HEK293T (cell line): ENCODE data around the gene RNF181.

Experiments used
- CTCF ChIA-PET: fragments of 350-600 bp; formaldehyde crosslinking; extraction: SDS; loops from one replicate; lab custom pipeline; 2021; ENCODE audit warnings: antibody characterized with exemption, inconsistent platforms; lab: Yijun Ruan, JAX
- POLR2A ChIA-PET: fragments of 350-600 bp; formaldehyde crosslinking; extraction: SDS; loops from one replicate; lab custom pipeline; 2020; ENCODE audit warnings: antibody characterized with exemption, inconsistent platforms; lab: Yijun Ruan, JAX
- DNase-seq: peaks from one replicate; pipeline ENCODE4 v3.0.0; 2012; ENCODE audit warnings: mixed read lengths; ENCODE audit errors: extremely low spot score
- ARNT ChIP-seq: fragments of 450-650 bp; IDR thresholded peaks from 2 replicates; pipeline ENCODE4 v1.6.1; 2017; ENCODE audit warnings: mild to moderate bottlenecking
- BHLHE40 ChIP-seq: fragments of 450-650 bp; IDR thresholded peaks from 2 replicates; pipeline ENCODE4 v1.6.1; 2016; ENCODE audit warnings: mild to moderate bottlenecking, moderate library complexity, borderline replicate concordance
- CTBP1 ChIP-seq: fragments of 450-650 bp; IDR thresholded peaks from 2 replicates; pipeline ENCODE4 v1.6.1; 2016; ENCODE audit warnings: borderline replicate concordance
- ELF4 ChIP-seq: fragments of 450-650 bp; IDR thresholded peaks from 2 replicates; pipeline ENCODE4 v1.6.1; 2017; ENCODE audit warnings: antibody characterized with exemption
- FOXA1 ChIP-seq: fragments of 450-650 bp; IDR thresholded peaks from 2 replicates; pipeline ENCODE4 v1.6.1; 2016; ENCODE audit warnings: mild to moderate bottlenecking
- FOXK2 ChIP-seq: fragments of 450-650 bp; IDR thresholded peaks from 2 replicates; pipeline ENCODE4 v1.6.1; 2016; ENCODE audit warnings: mild to moderate bottlenecking
- FOXM1 ChIP-seq: fragments of 450-650 bp; IDR thresholded peaks from 2 replicates; pipeline ENCODE4 v1.6.1; 2017; ENCODE audit warnings: mild to moderate bottlenecking, borderline replicate concordance
- HDGF ChIP-seq: fragments of 450-650 bp; IDR thresholded peaks from 2 replicates; pipeline ENCODE4 v1.6.1; 2017; ENCODE audit warnings: antibody characterized with exemption, borderline replicate concordance
- L3MBTL2 ChIP-seq: fragments of 450-650 bp; conservative IDR thresholded peaks from 2 replicates; pipeline ENCODE4 v1.6.1; 2016; ENCODE audit warnings: mild to moderate bottlenecking
- LEF1 ChIP-seq: fragments of 450-650 bp; IDR thresholded peaks from 2 replicates; pipeline ENCODE4 v1.6.1; 2017; ENCODE audit warnings: mild to moderate bottlenecking, borderline replicate concordance
- NFRKB ChIP-seq: fragments of 450-650 bp; IDR thresholded peaks from 2 replicates; pipeline ENCODE4 v1.6.1; 2016; ENCODE audit warnings: mild to moderate bottlenecking, moderate library complexity
- PKNOX1 ChIP-seq: fragments of 450-650 bp; IDR thresholded peaks from 2 replicates; pipeline ENCODE4 v1.6.1; 2016
- SP1 ChIP-seq: fragments of 450-650 bp; IDR thresholded peaks from 2 replicates; pipeline ENCODE4 v1.6.1; 2017
- SUZ12 ChIP-seq: fragments of 450-650 bp; IDR thresholded peaks from 2 replicates; pipeline ENCODE4 v1.6.1; 2016; ENCODE audit warnings: mild to moderate bottlenecking
- TARDBP ChIP-seq: fragments of 450-650 bp; IDR thresholded peaks from 2 replicates; pipeline ENCODE4 v1.6.1; 2016
- ZNF384 ChIP-seq: fragments of 450-650 bp; IDR thresholded peaks from 2 replicates; pipeline ENCODE4 v1.6.1; 2016

Gene RNF181

GRCh38 chr2:85549095-85549494 is 46.5 kb upstream of the RNF181 start:
- ChIA-PET POLR2A (interaction anchor here (1.0 to 7.3 kb wide), 6 partner anchors 11 to 129 kb away, joined by 3 to 81 read pairs (median 8); partner anchors contain the start of genes GGCX, MAT2A, RNF181 and SH2D6), CTCF (interaction anchor here (1.1 to 5.5 kb wide), 3 partner anchors 121 to 158 kb away, joined by 3 to 68 read pairs (median 3); partner anchors contain the start of gene SH2D6)
- TF ChIP-seq SUZ12, result no peak
- no peak for TF ChIP-seq HDGF
- TF ChIP-seq BHLHE40, result no peak
- no peak for TF ChIP-seq NFRKB
- TF ChIP-seq ARNT, result no peak
- TF ChIP-seq FOXA1, result no peak
- TF ChIP-seq PKNOX1, result no peak
- TF ChIP-seq CTBP1, result no peak
- TF ChIP-seq TARDBP, result no peak
- no peak for TF ChIP-seq ZNF384
- TF ChIP-seq ELF4, result no peak
- no peak for TF ChIP-seq FOXK2
- DNase-seq, result no peak

GRCh38 chr2:85549826-85550225 is 45.7 kb upstream of the RNF181 start:
- TF ChIP-seq CTBP1, result no peak
- POLR2A ChIA-PET, result interaction anchor here (1.0 to 7.3 kb wide), 6 partner anchors 11 to 160 kb away, joined by 3 to 81 read pairs (median 8); partner anchors contain the start of genes C2orf68, GGCX, MAT2A and SH2D6
- CTCF ChIA-PET, result interaction anchor here (0.6 to 5.5 kb wide), 2 partner anchors 89 to 130 kb away, joined by 3 to 68 read pairs; partner anchors contain the start of gene SH2D6
- DNase-seq, result no peak

- CTCF ChIA-PET, result interaction anchor here (0.6 to 5.5 kb wide), 5 partner anchors 89 to 226 kb away, joined by 3 to 68 read pairs (median 4); partner anchors contain the start of gene SH2D6
- POLR2A ChIA-PET, result interaction anchor here (1.0 to 7.3 kb wide), 6 partner anchors 10 to 161 kb away, joined by 3 to 81 read pairs (median 8); partner anchors contain the start of genes C2orf68, GGCX, MAT2A and SH2D6
- TF ChIP-seq ZNF384 (no peak), TARDBP (no peak), SP1 (no peak), CTBP1 (no peak), FOXK2 (no peak), NFRKB (no peak), LEF1 (no peak), FOXA1 (no peak), HDGF (no peak), BHLHE40 (no peak), ELF4 (no peak)
- no peak for DNase-seq
These were observed 45.1 kb upstream of the RNF181 start for GRCh38 chr2:85550486-85550885.

- TF ChIP-seq BHLHE40 (no peak), ARNT (no peak), SP1 (no peak), ELF4 (no peak), L3MBTL2 (no peak), FOXA1 (no peak), PKNOX1 (no peak), SUZ12 (no peak), FOXK2 (no peak), HDGF (no peak), ZNF384 (no peak), CTBP1 (no peak), LEF1 (no peak), TARDBP (no peak)
- peak; percentile 71 for DNase-seq
- ChIA-PET POLR2A (interaction anchor here (0.7 to 7.3 kb wide), 9 partner anchors 9 to 132 kb away, joined by 3 to 81 read pairs (median 7); partner anchors contain the start of genes C2orf68, GGCX, MAT2A and SH2D6), CTCF (interaction anchor here (0.5 to 5.5 kb wide), 15 partner anchors 8 to 460 kb away, joined by 3 to 68 read pairs (median 5); partner anchors contain the start of genes MAT2A and SH2D6)
These were observed 43.6 kb upstream of the RNF181 start for GRCh38 chr2:85551698-85552678.

- DNase-seq, result no peak
- TF ChIP-seq PKNOX1 (no peak), ZNF384 (no peak), FOXK2 (no peak), SUZ12 (no peak), HDGF (no peak), BHLHE40 (no peak), FOXM1 (no peak), NFRKB (no peak), CTBP1 (no peak), SP1 (no peak), L3MBTL2 (no peak), TARDBP (no peak), ARNT (no peak), LEF1 (no peak), ELF4 (no peak)
- CTCF ChIA-PET, result interaction anchor here (1.5 to 5.5 kb wide), 2 partner anchors 124 to 133 kb away, joined by 5 to 68 read pairs; partner anchors contain the start of gene SH2D6
- POLR2A ChIA-PET, result interaction anchor here (0.9 to 7.3 kb wide), 3 partner anchors 15 to 134 kb away, joined by 4 to 81 read pairs (median 5); partner anchors contain the start of genes MAT2A and RNF181
These were observed 42.4 kb upstream of the RNF181 start for GRCh38 chr2:85553184-85553583.
